Measurements from ENCODE around the gene LGALS7. TPM values are rescaled to one million over a fixed set of nuclear protein-coding genes. Genes with fewer than 3 reads are reported as not detected.

The LGALS7 gene
- total RNA-seq, 1 donor from 2014 or later, result not detected

GRCh38 chr19:38722947-38723605, 50.2 kb downstream of the LGALS7 start:
- Mint-ChIP-seq H3K27me3 (ENCODE audit: unreplicated experiment) (peaks cover 10% of the 10 kb centered on the region), H3K9me3 (ENCODE audit: unreplicated experiment) (peaks cover 3% of the 10 kb centered on the region), H3K4me1 (ENCODE audit: low read depth, unreplicated experiment) (no peaks in the 10 kb centered on the region), H3K4me3 (ENCODE audit: unreplicated experiment) (no peak overlapping the region), H3K36me3 (ENCODE audit: unreplicated experiment) (no peaks in the 10 kb centered on the region), H3K27ac (ENCODE audit: unreplicated experiment) (peak overlapping the region; percentile 43)
- TF ChIP-seq, protein P1, sequence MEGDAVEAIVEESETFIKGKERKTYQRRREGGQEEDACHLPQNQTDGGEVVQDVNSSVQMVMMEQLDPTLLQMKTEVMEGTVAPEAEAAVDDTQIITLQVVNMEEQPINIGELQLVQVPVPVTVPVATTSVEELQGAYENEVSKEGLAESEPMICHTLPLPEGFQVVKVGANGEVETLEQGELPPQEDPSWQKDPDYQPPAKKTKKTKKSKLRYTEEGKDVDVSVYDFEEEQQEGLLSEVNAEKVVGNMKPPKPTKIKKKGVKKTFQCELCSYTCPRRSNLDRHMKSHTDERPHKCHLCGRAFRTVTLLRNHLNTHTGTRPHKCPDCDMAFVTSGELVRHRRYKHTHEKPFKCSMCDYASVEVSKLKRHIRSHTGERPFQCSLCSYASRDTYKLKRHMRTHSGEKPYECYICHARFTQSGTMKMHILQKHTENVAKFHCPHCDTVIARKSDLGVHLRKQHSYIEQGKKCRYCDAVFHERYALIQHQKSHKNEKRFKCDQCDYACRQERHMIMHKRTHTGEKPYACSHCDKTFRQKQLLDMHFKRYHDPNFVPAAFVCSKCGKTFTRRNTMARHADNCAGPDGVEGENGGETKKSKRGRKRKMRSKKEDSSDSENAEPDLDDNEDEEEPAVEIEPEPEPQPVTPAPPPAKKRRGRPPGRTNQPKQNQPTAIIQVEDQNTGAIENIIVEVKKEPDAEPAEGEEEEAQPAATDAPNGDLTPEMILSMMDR (IDR thresholded peaks at IDR 0.05; ENCODE audit: partially characterized antibody, unreplicated experiment), result no peak
- DNase-seq, result no peak

DNA sequence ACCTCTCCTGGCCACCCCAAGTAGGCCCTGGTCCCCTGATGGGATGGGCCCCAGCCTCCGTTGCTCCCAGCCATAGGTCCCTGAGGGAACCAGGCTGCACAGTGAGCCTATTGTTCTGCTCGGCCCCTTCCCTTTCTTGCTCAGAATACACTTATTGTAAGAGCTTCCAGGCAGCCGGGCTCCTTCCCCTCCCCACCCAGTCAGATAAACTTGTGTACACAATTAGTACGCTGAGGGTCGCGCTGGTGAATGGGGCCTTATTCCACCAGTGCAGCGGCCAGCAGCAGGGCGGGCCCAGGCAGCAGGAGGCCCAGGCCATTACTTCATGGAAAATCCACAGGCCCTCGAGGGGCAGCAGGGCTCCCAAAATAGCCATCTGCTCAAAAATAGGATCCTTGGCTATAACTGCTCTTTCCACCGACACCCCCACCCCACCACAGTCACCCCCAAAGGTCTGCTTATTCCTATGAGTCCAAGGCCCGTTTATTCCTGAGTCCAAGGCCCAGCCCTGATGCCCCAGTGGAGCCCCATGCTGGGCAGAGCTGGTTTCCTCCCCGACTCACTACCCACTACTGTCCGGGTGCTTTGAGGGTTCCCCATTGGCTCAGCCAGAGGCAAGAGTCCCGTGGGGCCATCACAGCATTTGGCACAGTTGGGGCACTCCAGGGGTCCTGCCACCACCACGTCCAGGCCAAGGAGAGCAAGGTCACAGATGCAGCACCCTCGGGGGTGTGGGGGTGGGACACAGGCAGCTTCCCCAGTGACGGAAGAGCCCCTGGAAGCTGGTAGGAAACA, 51.1 kb downstream of the LGALS7 start:
- peak overlapping the region; percentile 70 for H3K27ac Mint-ChIP-seq (ENCODE audit: unreplicated experiment)
- H3K27me3 Mint-ChIP-seq (ENCODE audit: unreplicated experiment), result peaks cover 10% of the 10 kb centered on the region
- H3K4me3 Mint-ChIP-seq (ENCODE audit: unreplicated experiment), result no peak overlapping the region

DNA sequence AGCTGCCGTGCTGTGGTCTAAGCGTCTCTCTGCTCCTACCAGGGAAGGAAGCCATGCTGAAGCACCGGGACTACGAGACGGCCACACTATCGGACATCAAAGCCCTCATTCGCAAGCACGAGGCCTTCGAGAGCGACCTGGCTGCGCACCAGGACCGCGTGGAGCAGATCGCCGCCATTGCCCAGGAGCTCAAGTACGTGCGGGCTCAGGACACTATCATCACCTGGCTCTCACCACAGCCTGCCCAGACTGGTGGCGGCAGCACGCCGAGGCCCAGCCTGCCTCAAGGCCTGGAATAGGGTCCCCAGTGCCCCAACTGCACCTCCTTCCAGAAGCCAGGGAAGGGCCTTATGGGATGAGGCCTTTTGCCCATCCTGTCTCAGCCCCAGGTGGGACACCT, 51.8 kb downstream of the LGALS7 start:
- TF ChIP-seq, protein P1 (IDR thresholded peaks at IDR 0.05; ENCODE audit: partially characterized antibody, unreplicated experiment), result no peak
- Mint-ChIP-seq H3K4me3 (ENCODE audit: unreplicated experiment) (no peak overlapping the region), H3K36me3 (ENCODE audit: unreplicated experiment) (no peaks in the 10 kb centered on the region), H3K9me3 (ENCODE audit: unreplicated experiment) (peaks cover 3% of the 10 kb centered on the region), H3K27ac (ENCODE audit: unreplicated experiment) (no peak overlapping the region), H3K4me1 (ENCODE audit: low read depth, unreplicated experiment) (no peaks in the 10 kb centered on the region), H3K27me3 (ENCODE audit: unreplicated experiment) (peaks cover 7% of the 10 kb centered on the region)
- DNase-seq, result no peak

More for the DNA sequence above, 51.1 kb downstream of the LGALS7 start:
- TF ChIP-seq, protein P1 (IDR thresholded peaks at IDR 0.05; ENCODE audit: partially characterized antibody, unreplicated experiment), result no peak
- Mint-ChIP-seq H3K9me3 (ENCODE audit: unreplicated experiment) (peaks cover 3% of the 10 kb centered on the region), H3K36me3 (ENCODE audit: unreplicated experiment) (no peaks in the 10 kb centered on the region), H3K4me1 (ENCODE audit: low read depth, unreplicated experiment) (no peaks in the 10 kb centered on the region)
- no peak for DNase-seq

Other genes starting within 250 kb of the LGALS7 start
- 6.3 TPM for gene MAP4K1, start 155.6 kb downstream of the LGALS7 start, total RNA-seq (ENCODE audit: unreplicated experiment)
- 247 TPM for gene EIF3K, start 154.3 kb downstream of the LGALS7 start, total RNA-seq (ENCODE audit: unreplicated experiment)
- 975 TPM for gene ACTN4, start 125.9 kb downstream of the LGALS7 start, total RNA-seq (ENCODE audit: unreplicated experiment)
- 4.8 TPM for gene CAPN12, start 29.0 kb downstream of the LGALS7 start, total RNA-seq (ENCODE audit: unreplicated experiment)
- gene LGALS7B, start 15.7 kb upstream of the LGALS7 start, total RNA-seq (ENCODE audit: unreplicated experiment), result not detected
- not detected for gene LGALS4, start 39.4 kb upstream of the LGALS7 start, total RNA-seq (ENCODE audit: unreplicated experiment)
- gene ECH1, start 58.3 kb upstream of the LGALS7 start, total RNA-seq (ENCODE audit: unreplicated experiment), result 77.8 TPM
- 371 TPM for gene HNRNPL, start 76.5 kb upstream of the LGALS7 start, total RNA-seq (ENCODE audit: unreplicated experiment)
- gene RINL, start 104.8 kb upstream of the LGALS7 start, total RNA-seq (ENCODE audit: unreplicated experiment), result 2.7 TPM
- 91.3 TPM for gene SIRT2, start 126.1 kb upstream of the LGALS7 start, total RNA-seq (ENCODE audit: unreplicated experiment)
- 12.8 TPM for gene NFKBIB, start 126.5 kb upstream of the LGALS7 start, total RNA-seq (ENCODE audit: unreplicated experiment)
- gene CCER2, start 138.7 kb upstream of the LGALS7 start, total RNA-seq (ENCODE audit: unreplicated experiment), result 51.1 TPM
- 49.2 TPM for gene SARS2, start 157.2 kb upstream of the LGALS7 start, total RNA-seq (ENCODE audit: unreplicated experiment)
- 30.4 TPM for gene MRPS12, start 157.4 kb upstream of the LGALS7 start, total RNA-seq (ENCODE audit: unreplicated experiment)
- 5.5 TPM for gene FBXO17, start 202.2 kb upstream of the LGALS7 start, total RNA-seq (ENCODE audit: unreplicated experiment)